ENCODE measurements around the gene CPSF4L. TPM values are rescaled to one million over a fixed set of nuclear protein-coding genes. Genes with fewer than 3 reads are reported as not detected.

Gene CPSF4L
- total and polyA plus RNA-seq, 2 of the 13 experiments (the other 11 are each of a cell fraction or from before 2014, with no cell fraction given) = 0.73 to 1.6 TPM

DNA sequence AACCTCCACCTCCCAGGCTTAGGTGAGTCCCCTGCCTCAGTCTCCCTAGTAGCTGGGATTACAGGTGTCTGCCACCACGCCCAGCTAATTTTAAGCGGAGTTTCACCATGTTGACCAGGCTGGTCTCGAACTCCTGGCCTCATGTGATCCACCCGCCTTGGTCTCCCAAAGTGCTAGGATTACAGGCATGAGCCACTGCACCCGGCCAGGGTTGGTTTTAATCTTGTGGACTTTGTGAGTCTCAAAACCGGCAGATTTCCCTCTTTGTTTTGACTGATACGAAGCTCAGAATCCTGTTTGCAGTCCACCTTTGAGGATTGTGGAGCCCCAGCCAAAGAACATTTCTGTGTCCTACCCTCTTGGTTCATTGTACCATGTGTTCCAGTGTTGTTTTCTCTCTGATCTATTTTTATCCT is 16.4 kb upstream of the CPSF4L start (continued):
- TF ChIP-seq, protein P1, sequence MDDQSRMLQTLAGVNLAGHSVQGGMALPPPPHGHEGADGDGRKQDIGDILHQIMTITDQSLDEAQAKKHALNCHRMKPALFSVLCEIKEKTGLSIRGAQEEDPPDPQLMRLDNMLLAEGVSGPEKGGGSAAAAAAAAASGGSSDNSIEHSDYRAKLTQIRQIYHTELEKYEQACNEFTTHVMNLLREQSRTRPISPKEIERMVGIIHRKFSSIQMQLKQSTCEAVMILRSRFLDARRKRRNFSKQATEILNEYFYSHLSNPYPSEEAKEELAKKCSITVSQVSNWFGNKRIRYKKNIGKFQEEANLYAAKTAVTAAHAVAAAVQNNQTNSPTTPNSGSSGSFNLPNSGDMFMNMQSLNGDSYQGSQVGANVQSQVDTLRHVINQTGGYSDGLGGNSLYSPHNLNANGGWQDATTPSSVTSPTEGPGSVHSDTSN (CRISPR knock-in tag; IDR thresholded peaks at IDR 0.05; ENCODE audit: borderline replicate concordance) = no peak
- peak; percentile 76 for TF ChIP-seq HNF4G (IDR thresholded peaks at IDR 0.05; ENCODE audit: borderline replicate concordance, low read depth, low read length)
- peak; percentile 75; the same call in 1 of the 2 replicates for TF ChIP-seq HNF4G (CRISPR knock-in tag; IDR thresholded peaks at IDR 0.05; ENCODE audit: borderline replicate concordance, low read depth)
- TF ChIP-seq SNAI1 (CRISPR knock-in tag; IDR thresholded peaks at IDR 0.05; ENCODE audit: borderline replicate concordance) = no peak
- TF ChIP-seq MIER3 (CRISPR knock-in tag; IDR thresholded peaks at IDR 0.05; ENCODE audit: borderline replicate concordance) = no peak
- TF ChIP-seq HOXA3 (CRISPR knock-in tag; IDR thresholded peaks at IDR 0.05) = peak; percentile 60; the same call in 1 of the 2 replicates
- TF ChIP-seq HIVEP1 (CRISPR knock-in tag; IDR thresholded peaks at IDR 0.05) = 0 out of 2 replicates have a peak, but pooled peaks have one; percentile 39
- TF ChIP-seq, protein P2, sequence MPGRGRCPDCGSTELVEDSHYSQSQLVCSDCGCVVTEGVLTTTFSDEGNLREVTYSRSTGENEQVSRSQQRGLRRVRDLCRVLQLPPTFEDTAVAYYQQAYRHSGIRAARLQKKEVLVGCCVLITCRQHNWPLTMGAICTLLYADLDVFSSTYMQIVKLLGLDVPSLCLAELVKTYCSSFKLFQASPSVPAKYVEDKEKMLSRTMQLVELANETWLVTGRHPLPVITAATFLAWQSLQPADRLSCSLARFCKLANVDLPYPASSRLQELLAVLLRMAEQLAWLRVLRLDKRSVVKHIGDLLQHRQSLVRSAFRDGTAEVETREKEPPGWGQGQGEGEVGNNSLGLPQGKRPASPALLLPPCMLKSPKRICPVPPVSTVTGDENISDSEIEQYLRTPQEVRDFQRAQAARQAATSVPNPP (CRISPR knock-in tag; IDR thresholded peaks at IDR 0.05) = 0 out of 2 replicates have a peak, but pooled peaks have one; percentile 15
- TF ChIP-seq, protein P3, sequence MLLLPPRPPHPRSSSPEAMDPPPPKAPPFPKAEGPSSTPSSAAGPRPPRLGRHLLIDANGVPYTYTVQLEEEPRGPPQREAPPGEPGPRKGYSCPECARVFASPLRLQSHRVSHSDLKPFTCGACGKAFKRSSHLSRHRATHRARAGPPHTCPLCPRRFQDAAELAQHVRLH (CRISPR knock-in tag; IDR thresholded peaks at IDR 0.05; ENCODE audit: borderline replicate concordance, low read depth) = 0 out of 2 replicates have a peak, but pooled peaks have one; percentile 4
- no peak; the same call in 1 of the 2 replicates for TF ChIP-seq LCORL (IDR thresholded peaks at IDR 0.05)
- TF ChIP-seq LCORL (CRISPR knock-in tag; IDR thresholded peaks at IDR 0.05) = peak; percentile 83; the same call in 1 of the 2 replicates
- TF ChIP-seq SOX6 (IDR thresholded peaks at IDR 0.05) = no peak
- TF ChIP-seq SOX6 (CRISPR knock-in tag; IDR thresholded peaks at IDR 0.05) = peak; percentile 98
- TF ChIP-seq ZBTB20 (CRISPR knock-in tag; IDR thresholded peaks at IDR 0.05; ENCODE audit: borderline replicate concordance, low read depth) = peak; percentile 42; the same call in 1 of the 2 replicates
- peak; percentile 66; the same call in 1 of the 2 replicates for TF ChIP-seq ZNF264 (CRISPR knock-in tag; IDR thresholded peaks at IDR 0.05)
- TF ChIP-seq ZNF430 (CRISPR knock-in tag; IDR thresholded peaks at IDR 0.05) = peak; percentile 80; the same call in 1 of the 2 replicates
- peak; percentile 96 for TF ChIP-seq PITX1 (CRISPR knock-in tag; IDR thresholded peaks at IDR 0.05)
- TF ChIP-seq KAT2B (IDR thresholded peaks at IDR 0.05; ENCODE audit: borderline replicate concordance, low read depth, low read length) = no peak
- 0 out of 2 replicates have a peak, but pooled peaks have one; percentile 19 for TF ChIP-seq ZNF605 (CRISPR knock-in tag; IDR thresholded peaks at IDR 0.05)
- TF ChIP-seq ZSCAN25 (CRISPR knock-in tag; IDR thresholded peaks at IDR 0.05) = peak; percentile 56; the same call in 1 of the 2 replicates
- TF ChIP-seq, protein P4, sequence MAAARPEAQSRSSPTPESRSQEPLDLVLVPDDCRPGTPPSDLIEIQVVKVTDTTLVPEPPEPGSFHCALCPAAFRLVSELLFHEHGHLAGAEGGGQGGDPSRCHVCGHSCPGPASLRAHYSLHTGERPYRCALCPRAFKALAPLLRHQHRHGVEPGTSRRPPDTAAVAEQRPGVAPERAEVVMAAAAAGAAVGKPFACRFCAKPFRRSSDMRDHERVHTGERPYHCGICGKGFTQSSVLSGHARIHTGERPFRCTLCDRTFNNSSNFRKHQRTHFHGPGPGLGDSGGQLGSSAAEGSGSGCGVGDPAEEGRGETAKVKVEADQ (CRISPR knock-in tag; IDR thresholded peaks at IDR 0.05; ENCODE audit: borderline replicate concordance) = 0 out of 2 replicates have a peak, but pooled peaks have one; percentile 45
- TF ChIP-seq ZNF720 (CRISPR knock-in tag; IDR thresholded peaks at IDR 0.05) = no peak
- TF ChIP-seq ADNP (CRISPR knock-in tag; IDR thresholded peaks at IDR 0.05) = peak; percentile 99
- TF ChIP-seq, protein P5, sequence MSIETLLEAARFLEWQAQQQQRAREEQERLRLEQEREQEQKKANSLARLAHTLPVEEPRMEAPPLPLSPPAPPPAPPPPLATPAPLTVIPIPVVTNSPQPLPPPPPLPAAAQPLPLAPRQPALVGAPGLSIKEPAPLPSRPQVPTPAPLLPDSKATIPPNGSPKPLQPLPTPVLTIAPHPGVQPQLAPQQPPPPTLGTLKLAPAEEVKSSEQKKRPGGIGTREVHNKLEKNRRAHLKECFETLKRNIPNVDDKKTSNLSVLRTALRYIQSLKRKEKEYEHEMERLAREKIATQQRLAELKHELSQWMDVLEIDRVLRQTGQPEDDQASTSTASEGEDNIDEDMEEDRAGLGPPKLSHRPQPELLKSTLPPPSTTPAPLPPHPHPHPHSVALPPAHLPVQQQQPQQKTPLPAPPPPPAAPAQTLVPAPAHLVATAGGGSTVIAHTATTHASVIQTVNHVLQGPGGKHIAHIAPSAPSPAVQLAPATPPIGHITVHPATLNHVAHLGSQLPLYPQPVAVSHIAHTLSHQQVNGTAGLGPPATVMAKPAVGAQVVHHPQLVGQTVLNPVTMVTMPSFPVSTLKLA (IDR thresholded peaks at IDR 0.05) = peak; percentile 28; the same call in 1 of the 2 replicates
- peak; percentile 54; the same call in 1 of the 2 replicates for TF ChIP-seq CREM (IDR thresholded peaks at IDR 0.05)
- TF ChIP-seq CREM (CRISPR knock-in tag; IDR thresholded peaks at IDR 0.05) = no peak

Data from HepG2 (cell line).